GM21529 (cell line): Measurements from ENCODE around the gene PEMT.

ENCODE experiments used
- ATAC-seq: cut with Tn5 transposase; IDR thresholded peaks from one replicate; pipeline ENCODE4 v1.9.1; 2021; ENCODE audit not compliant: unreplicated experiment

The PEMT gene

GRCh38 chr17:17516941-17517720 is 74.4 kb downstream of the PEMT start:
- ATAC-seq: no peak

- ATAC-seq: no peak
Observed at GRCh38 chr17:17515934-17516930, 75.3 kb downstream of the PEMT start.

GRCh38 chr17:17514993-17515933 is 76.2 kb downstream of the PEMT start:
- no peak for ATAC-seq

GRCh38 chr17:17514361-17514992 is 77.0 kb downstream of the PEMT start:
- ATAC-seq: no peak

- ATAC-seq: no peak
Observed at GRCh38 chr17:17513626-17514025, 77.9 kb downstream of the PEMT start.

GRCh38 chr17:17512866-17513265 is 78.6 kb downstream of the PEMT start:
- no peak for ATAC-seq

- ATAC-seq: no peak
Observed at GRCh38 chr17:17511881-17512858, 79.3 kb downstream of the PEMT start.

GRCh38 chr17:17511293-17511741 is 80.2 kb downstream of the PEMT start:
- ATAC-seq: no peak

- ATAC-seq: no peak
Observed at GRCh38 chr17:17510456-17511292, 80.8 kb downstream of the PEMT start.

- no peak for ATAC-seq
Observed at GRCh38 chr17:17509601-17510425, 81.7 kb downstream of the PEMT start.

- ATAC-seq: no peak
Observed at GRCh38 chr17:17508646-17509591, 82.6 kb downstream of the PEMT start.

- no peak for ATAC-seq
Observed at GRCh38 chr17:17508019-17508535, 83.4 kb downstream of the PEMT start.

- no peak for ATAC-seq
Observed at GRCh38 chr17:17507465-17508011, 84.0 kb downstream of the PEMT start.

GRCh38 chr17:17506893-17507464 is 84.5 kb downstream of the PEMT start:
- ATAC-seq: no peak

- no peak for ATAC-seq
Observed at GRCh38 chr17:17506181-17506741, 85.2 kb downstream of the PEMT start.
